IMR-90 (cell line): ENCODE results near the gene CECR2. TPM values are rescaled to one million over a fixed set of nuclear protein-coding genes. Genes with fewer than 3 reads are reported as not detected.
"Not testable (repeated sequence)": the region's sequence is repeated elsewhere in the genome, so short reads cannot be mapped to it uniquely, and the experiment has no call there.

Experiments used
- ATAC-seq: fragments of 200-7000 bp; cut with Tn5 transposase; 2 replicates; pipeline ENCODE4 v1.9.1; 2020; ENCODE audit warnings: low read depth, mild to moderate bottlenecking, moderate library complexity
- BruUV-seq: library from RNA; stranded (reverse); fragments of 400-500 nt; replicated peaks from 2 replicates; lab custom pipeline; 2021; lab: Mats Ljungman, UMichigan
- CTCF ChIA-PET: fragments of 300-600 bp; formaldehyde crosslinking; extraction: SDS; loops from one replicate; lab custom pipeline; 2021; ENCODE audit warnings: antibody characterized with exemption; lab: Yijun Ruan, JAX
- POLR2A ChIA-PET: fragments of 300-600 bp; sonication (Branson Sonifier 250); formaldehyde crosslinking; loops from one replicate; lab custom pipeline; 2022; ENCODE audit warnings: antibody characterized with exemption; ENCODE audit not compliant: unreplicated experiment; lab: Charles Lee
- DNase-seq: peaks from one replicate; pipeline ENCODE4 v3.0.0; 2013
- H2AFZ ChIP-seq: replicated peaks from 2 replicates; pipeline ENCODE3; 2013; ENCODE audit warnings: low read length, mild to moderate bottlenecking; ENCODE audit not compliant: poor library complexity
- H2AK5ac ChIP-seq: 2 replicates; pipeline ENCODE4 v1.6.1; 2013; ENCODE audit warnings: low read depth, low read length, inconsistent platforms
- H2AK9ac ChIP-seq: replicated peaks from 2 replicates; pipeline ENCODE3; 2013; ENCODE audit warnings: mild to moderate bottlenecking, low read depth, low read length, moderate library complexity; ENCODE audit not compliant: poor library complexity
- H2BK120ac ChIP-seq: 2 replicates; pipeline ENCODE4 v1.6.1; 2013; ENCODE audit warnings: low read depth, low read length, inconsistent platforms
- H2BK15ac ChIP-seq: 3 replicates; pipeline ENCODE4 v1.6.1; 2013; ENCODE audit warnings: low read depth, low read length, inconsistent platforms
- H2BK20ac ChIP-seq: 2 replicates; pipeline ENCODE4 v1.6.1; 2013; ENCODE audit warnings: low read depth, mild to moderate bottlenecking, inconsistent platforms, low read length, moderate library complexity
- H2BK5ac ChIP-seq: 2 replicates; pipeline ENCODE4 v1.6.1; 2013; ENCODE audit warnings: mild to moderate bottlenecking, low read depth, low read length, inconsistent platforms; ENCODE audit not compliant: poor library complexity, severe bottlenecking
- H3K14ac ChIP-seq: replicated peaks from 2 replicates; pipeline ENCODE4 v1.6.1; 2013; ENCODE audit warnings: low read depth, low read length, inconsistent platforms
- H3K18ac ChIP-seq: 2 replicates; pipeline ENCODE4 v1.6.1; 2013; ENCODE audit warnings: low read depth, low read length, control low read depth
- H3K23ac ChIP-seq: 2 replicates; pipeline ENCODE4 v1.6.1; 2013; ENCODE audit warnings: low read depth, low read length, inconsistent platforms
- H3K27ac ChIP-seq: 2 replicates; pipeline ENCODE4 v1.5.1; 2013; ENCODE audit warnings: mild to moderate bottlenecking, control low read depth, low read length; ENCODE audit not compliant: insufficient read depth
- H3K27me3 ChIP-seq: 2 replicates; pipeline ENCODE4 v1.6.1; 2013; ENCODE audit warnings: low read length; ENCODE audit not compliant: control insufficient read depth, insufficient read depth
- H3K36me3 ChIP-seq: 2 replicates; pipeline ENCODE4 v1.6.1; 2013; ENCODE audit warnings: low read length, mixed read lengths; ENCODE audit not compliant: control insufficient read depth, insufficient read depth
- H3K4ac ChIP-seq: 2 replicates; pipeline ENCODE4 v1.6.1; 2013; ENCODE audit warnings: low read depth, low read length, inconsistent platforms
- H3K4me1 ChIP-seq: 2 replicates; pipeline ENCODE4 v1.6.1; 2013; ENCODE audit warnings: low read length, mixed read lengths; ENCODE audit not compliant: control insufficient read depth, insufficient read depth
- H3K4me2 ChIP-seq: 2 replicates; pipeline ENCODE4 v1.6.1; 2013; ENCODE audit warnings: low read depth, mild to moderate bottlenecking, control low read depth, low read length, moderate library complexity
- H3K4me3 ChIP-seq: 2 replicates; pipeline ENCODE4 v1.5.1; 2013; ENCODE audit warnings: low read depth, mild to moderate bottlenecking, control low read depth, low read length, moderate library complexity; ENCODE audit not compliant: insufficient read depth
- H3K56ac ChIP-seq: 2 replicates; pipeline ENCODE4 v1.6.1; 2013; ENCODE audit warnings: low read length, inconsistent platforms; ENCODE audit not compliant: insufficient read depth; ENCODE audit errors: extremely low read depth
- H3K79me1 ChIP-seq, 2 experiments: 2 replicates each; pipeline ENCODE4 v1.6.1; 2013; ENCODE audit warnings: low read length in 2 of 2, inconsistent platforms in 1 of 2, low read depth in 1 of 2
- H3K9ac ChIP-seq: 2 replicates; pipeline ENCODE4 v1.6.1; 2013; ENCODE audit warnings: low read depth, low read length, control low read depth
- H3K9me1 ChIP-seq: 2 replicates; pipeline ENCODE4 v1.6.1; 2013; ENCODE audit warnings: low read length, inconsistent platforms; ENCODE audit not compliant: insufficient read depth
- H3K9me3 ChIP-seq: 2 replicates; pipeline ENCODE4 v1.6.1; 2013; ENCODE audit warnings: low read length; ENCODE audit not compliant: control insufficient read depth, insufficient read depth
- H4K20me1 ChIP-seq: 2 replicates; pipeline ENCODE4 v1.6.1; 2013; ENCODE audit warnings: low read length, inconsistent platforms; ENCODE audit not compliant: insufficient read depth
- H4K5ac ChIP-seq: 2 replicates; pipeline ENCODE4 v1.6.1; 2013; ENCODE audit warnings: mild to moderate bottlenecking, low read depth, low read length, control low read depth
- H4K8ac ChIP-seq, 2 experiments: 2 replicates each; pipeline ENCODE4 v1.6.1; 2013; ENCODE audit warnings: low read depth in 2 of 2, low read length in 2 of 2, control low read depth in 1 of 2, inconsistent platforms in 1 of 2
- H4K91ac ChIP-seq: 2 replicates; pipeline ENCODE4 v1.6.1; 2013; ENCODE audit warnings: low read depth, low read length, inconsistent platforms; ENCODE audit not compliant: insufficient read depth
- WGBS, 2 experiments: methylation state at CpG; one replicate each; pipeline versions ENCODE4 v1.1.5 to v1.1.7; 2013; ENCODE audit warnings: missing lambda C conversion rate in 2 of 2; ENCODE audit not compliant: insufficient read length in 1 of 2; ENCODE audit errors: extremely low coverage in 2 of 2; 5-methylcytosine and 5-hydroxymethylcytosine counted together
- dilution Hi-C: fragments of 300-500 bp; cut with HindIII; formaldehyde crosslinking; loops from one replicate; pipeline ENCODE4 v1.14.3; 2018; ENCODE audit warnings: low sequenced_read_pairs; ENCODE audit not compliant: unreplicated experiment
- in situ Hi-C: fragments of 300-500 bp; cut with MboI; formaldehyde crosslinking; loops from 3 replicates; pipeline ENCODE4 v1.14.3; 2019; ENCODE audit warnings: low sequenced_read_pairs, inconsistent platforms, mixed read lengths
- intact Hi-C: fragments of 100-400 bp; cut with micrococcal nuclease; formaldehyde crosslinking; loops from 2 replicates; pipeline ENCODE4 v1.10.0; 2022
- polyA plus RNA-seq, 3 experiments: library from polyadenylated mRNA; depleted of rRNA; stranded (reverse); fragments of >200 nt; gene quantifications; 2 replicates each; pipeline ENCODE4 v1.2.3, GENCODE V29; 2012; ENCODE audit warnings: low replicate concordance in 1 of 3
- total RNA-seq: library from RNA; depleted of rRNA; stranded (reverse); fragments of >200 nt; gene quantifications from 2 replicates; pipeline ENCODE4 v1.2.3, GENCODE V29; 2012

Gene CECR2
- total and polyA plus RNA-seq, 2 of the 4 experiments (the other 2 are of a cell fraction), result under 0.01 TPM; not detected in 1

GRCh38 chr22:17521971-17522370 lies 152.7 kb downstream of the CECR2 start:
- H4K5ac ChIP-seq, H2AK9ac ChIP-seq, dilution Hi-C loops, CTCF ChIA-PET, H3K4me3 ChIP-seq, H3K4me2 ChIP-seq, H4K8ac ChIP-seq, POLR2A ChIA-PET, H3K14ac ChIP-seq, H3K27ac ChIP-seq, H2BK5ac ChIP-seq, H3K4me1 ChIP-seq, ATAC-seq, intact Hi-C loops, H4K91ac ChIP-seq, H3K9me1 ChIP-seq, H2AFZ ChIP-seq, H3K4ac ChIP-seq, BruUV-seq, H3K9ac ChIP-seq, H3K79me1 ChIP-seq, H3K18ac ChIP-seq, DNase-seq, H2BK15ac ChIP-seq, H2AK5ac ChIP-seq, H4K20me1 ChIP-seq, H2BK20ac ChIP-seq, H3K27me3 ChIP-seq, H3K36me3 ChIP-seq, H3K23ac ChIP-seq, H3K9me3 ChIP-seq, H2BK120ac ChIP-seq, H3K56ac ChIP-seq, in situ Hi-C loops: not testable (repeated sequence)
- no CpG with 5 or more reads among the region's 1 CpG for WGBS, 2 experiments
